ENCODE results near the gene TMEM123.

Gene TMEM123

GRCh38 chr11:102471474-102471873, 18.9 kb upstream of the TMEM123 start:
- DNase-seq, result no peak

- no peak for DNase-seq
These were observed 17.7 kb upstream of the TMEM123 start for GRCh38 chr11:102470251-102470650.

GRCh38 chr11:102469196-102469821, 16.7 kb upstream of the TMEM123 start:
- peak; percentile 49 for DNase-seq

GRCh38 chr11:102468616-102469195, 16.1 kb upstream of the TMEM123 start:
- DNase-seq, result no peak

- DNase-seq, result no peak
These were observed 15.5 kb upstream of the TMEM123 start for GRCh38 chr11:102467853-102468580.

- DNase-seq, result no peak
These were observed 14.6 kb upstream of the TMEM123 start for GRCh38 chr11:102467080-102467708.

GRCh38 chr11:102465696-102466095, 13.1 kb upstream of the TMEM123 start:
- DNase-seq, result no peak

GRCh38 chr11:102464859-102465500, 12.4 kb upstream of the TMEM123 start:
- DNase-seq, result no peak

- DNase-seq, result no peak
These were observed 11.5 kb upstream of the TMEM123 start for GRCh38 chr11:102464037-102464436.

GRCh38 chr11:102462610-102463009, 10.0 kb upstream of the TMEM123 start:
- no peak for DNase-seq

- DNase-seq, result no peak
These were observed 6.8 kb upstream of the TMEM123 start for GRCh38 chr11:102459393-102459792.

- DNase-seq, result no peak
These were observed 6.0 kb upstream of the TMEM123 start for GRCh38 chr11:102458548-102458947.

- no peak for DNase-seq
These were observed 5.3 kb upstream of the TMEM123 start for GRCh38 chr11:102457865-102458264.

- no peak for DNase-seq
These were observed 4.6 kb upstream of the TMEM123 start for GRCh38 chr11:102457056-102457677.

- no peak for DNase-seq
These were observed 3.8 kb upstream of the TMEM123 start for GRCh38 chr11:102456381-102456780.

GRCh38 chr11:102453921-102454320, 1.4 kb upstream of the TMEM123 start:
- no peak for DNase-seq

GRCh38 chr11:102453302-102453695, 734 bp upstream of the TMEM123 start:
- peak; percentile 23 for DNase-seq

- peak; percentile 47 for DNase-seq
These were observed 694 bp downstream of the TMEM123 start for GRCh38 chr11:102451681-102452460.

GRCh38 chr11:102451041-102451680, 1.4 kb downstream of the TMEM123 start:
- no peak for DNase-seq

- DNase-seq, result no peak
These were observed 2.7 kb downstream of the TMEM123 start for GRCh38 chr11:102449651-102450570.
